Gastroesophageal sphincter (tissue), 3 donors: Measurements from ENCODE around the gene TEX22.

Source experiments
- POLR2A ChIP-seq, 2 donors: fragments of 450-650 bp; IDR thresholded peaks; one replicate each; pipeline ENCODE4 v1.6.1; 2017; ENCODE audit warnings: antibody characterized with exemption in 2 of 2, mild to moderate bottlenecking in 2 of 2, moderate library complexity in 1 of 2
- TF ChIP-seq, protein P1 (sequence below), 4 experiments: fragments of 200-600 bp in 2 of 4; fragments of 450-650 bp in 2 of 4; sonication (generic) in 1 of 4; IDR thresholded peaks; one replicate each; pipeline ENCODE4 v1.5.1; 2017 to 2019; ENCODE audit warnings: antibody characterized with exemption in 4 of 4, mild to moderate bottlenecking in 2 of 4, moderate library complexity in 2 of 4

DNA sequence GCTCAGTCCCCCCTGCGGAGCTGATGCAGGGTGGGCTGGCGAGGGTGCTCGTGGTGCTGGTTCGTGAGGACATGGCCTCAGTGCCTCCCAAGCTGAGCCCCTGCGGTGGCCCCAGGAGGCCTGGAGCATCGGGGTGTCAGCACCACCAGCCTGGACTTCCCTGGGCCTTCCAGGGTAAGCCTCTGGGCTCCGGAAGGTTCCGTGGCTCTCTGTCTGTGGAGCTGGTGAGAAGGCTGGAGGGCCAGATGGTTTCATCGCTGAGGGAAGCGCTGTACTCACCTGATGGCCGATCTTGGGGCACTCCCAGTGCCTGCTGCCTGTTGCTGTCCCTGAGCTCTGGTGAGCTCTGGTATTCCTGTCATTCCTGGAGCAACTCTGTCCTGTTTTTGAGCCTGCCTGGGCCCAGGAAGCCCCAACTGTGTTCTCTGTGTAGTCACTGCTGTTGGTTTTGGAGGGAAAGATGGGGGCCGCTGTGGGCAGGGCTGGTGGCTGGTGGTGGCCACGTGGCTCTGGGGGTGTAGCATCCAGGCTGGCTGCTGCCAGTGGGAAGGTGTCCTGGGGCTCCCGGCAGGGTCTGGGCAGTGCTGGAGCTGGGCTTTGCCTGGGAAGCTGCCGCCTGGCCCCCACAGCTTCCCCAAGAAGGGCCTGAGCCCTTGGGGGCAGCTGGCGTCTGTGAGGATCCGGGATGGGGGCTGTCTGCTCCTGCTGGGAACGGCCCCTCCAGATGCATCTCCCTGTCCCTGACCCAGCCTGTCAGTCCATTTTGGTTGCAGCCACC lies 39.6 kb downstream of the TEX22 start:
- TF ChIP-seq POLR2A (IDR thresholded peaks at IDR 0.05) = no peak
- TF ChIP-seq, protein P1, sequence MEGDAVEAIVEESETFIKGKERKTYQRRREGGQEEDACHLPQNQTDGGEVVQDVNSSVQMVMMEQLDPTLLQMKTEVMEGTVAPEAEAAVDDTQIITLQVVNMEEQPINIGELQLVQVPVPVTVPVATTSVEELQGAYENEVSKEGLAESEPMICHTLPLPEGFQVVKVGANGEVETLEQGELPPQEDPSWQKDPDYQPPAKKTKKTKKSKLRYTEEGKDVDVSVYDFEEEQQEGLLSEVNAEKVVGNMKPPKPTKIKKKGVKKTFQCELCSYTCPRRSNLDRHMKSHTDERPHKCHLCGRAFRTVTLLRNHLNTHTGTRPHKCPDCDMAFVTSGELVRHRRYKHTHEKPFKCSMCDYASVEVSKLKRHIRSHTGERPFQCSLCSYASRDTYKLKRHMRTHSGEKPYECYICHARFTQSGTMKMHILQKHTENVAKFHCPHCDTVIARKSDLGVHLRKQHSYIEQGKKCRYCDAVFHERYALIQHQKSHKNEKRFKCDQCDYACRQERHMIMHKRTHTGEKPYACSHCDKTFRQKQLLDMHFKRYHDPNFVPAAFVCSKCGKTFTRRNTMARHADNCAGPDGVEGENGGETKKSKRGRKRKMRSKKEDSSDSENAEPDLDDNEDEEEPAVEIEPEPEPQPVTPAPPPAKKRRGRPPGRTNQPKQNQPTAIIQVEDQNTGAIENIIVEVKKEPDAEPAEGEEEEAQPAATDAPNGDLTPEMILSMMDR (IDR thresholded peaks at IDR 0.05) = no peak
